GM19240 (cell line): ENCODE results near the gene PAK5.

Source experiments
- DNase-seq: peaks from one replicate; pipeline ENCODE4 v3.0.0; 2011; ENCODE audit warnings: low spot score; ENCODE audit not compliant: insufficient read length

PAK5 gene

GRCh38 chr20:9532069-9532838 is 306.6 kb downstream of the PAK5 start:
- no peak for DNase-seq

GRCh38 chr20:9531581-9531980 is 307.3 kb downstream of the PAK5 start:
- DNase-seq: no peak

GRCh38 chr20:9523636-9524035 is 315.2 kb downstream of the PAK5 start:
- no peak for DNase-seq

GRCh38 chr20:9520086-9520485 is 318.8 kb downstream of the PAK5 start:
- DNase-seq: no peak

GRCh38 chr20:9518576-9519175 is 320.2 kb downstream of the PAK5 start:
- no peak for DNase-seq

GRCh38 chr20:9517297-9518162 is 321.3 kb downstream of the PAK5 start:
- no peak for DNase-seq

- no peak for DNase-seq
Observed at GRCh38 chr20:9516234-9516871, 322.5 kb downstream of the PAK5 start.

- no peak for DNase-seq
Observed at GRCh38 chr20:9515741-9516233, 323.1 kb downstream of the PAK5 start.

GRCh38 chr20:9515214-9515585 is 323.7 kb downstream of the PAK5 start:
- no peak for DNase-seq

- no peak for DNase-seq
Observed at GRCh38 chr20:9514461-9515213, 324.2 kb downstream of the PAK5 start, which contains the start of gene LAMP5. TSS of gene LAMP5 (plus strand) at chr20:9514590. CDS start at chr20:9514853, 263 bp downstream.

- no peak for DNase-seq
Observed at GRCh38 chr20:9514072-9514460, 324.8 kb downstream of the PAK5 start.

GRCh38 chr20:9510911-9511310 is 328.0 kb downstream of the PAK5 start:
- DNase-seq: no peak

- no peak for DNase-seq
Observed at GRCh38 chr20:9509246-9509645, 329.6 kb downstream of the PAK5 start.

- no peak for DNase-seq
Observed at GRCh38 chr20:9508696-9509178, 330.1 kb downstream of the PAK5 start.

GRCh38 chr20:9508240-9508661 is 330.6 kb downstream of the PAK5 start:
- no peak for DNase-seq

GRCh38 chr20:9507544-9508239 is 331.2 kb downstream of the PAK5 start:
- DNase-seq: no peak

GRCh38 chr20:9506964-9507369 is 331.9 kb downstream of the PAK5 start:
- DNase-seq: no peak

GRCh38 chr20:9506280-9506821 is 332.5 kb downstream of the PAK5 start:
- no peak for DNase-seq

GRCh38 chr20:9503526-9504245 is 335.2 kb downstream of the PAK5 start:
- DNase-seq: no peak
